ENCODE measurements around the gene C3orf38. TPM values are rescaled to one million over a fixed set of nuclear protein-coding genes. Genes with fewer than 3 reads are reported as not detected.

Gene C3orf38
- polyA plus RNA-seq, 1 experiment, result 22.6 TPM

GRCh38 chr3:88189361-88189810 lies 39.6 kb downstream of the C3orf38 start:
- POLR2A ChIA-PET, result no interaction called here
- Histone ChIP-seq H3K27me3 (ENCODE audit: control insufficient read depth, insufficient read depth, low read length) (no peaks in the 10 kb centered on the region), H3K27ac (ENCODE audit: low read depth, low read length) (no peak overlapping the region), H3K4me3 (ENCODE audit: low read depth, low read length) (no peak overlapping the region), H3K9me3 (ENCODE audit: control insufficient read depth, insufficient read depth, low read length) (no peaks in the 10 kb centered on the region)
- no peak for TF ChIP-seq CTCF (IDR thresholded peaks at IDR 0.05; ENCODE audit: low read depth, low read length)
- CTCF ChIA-PET, result interaction anchor here (0.6 to 1.1 kb wide), 3 partner anchors 8 to 15 kb away, joined by 3 to 5 read pairs (median 3); no protein-coding TSS in a partner anchor
- DNase-seq (ENCODE audit: low read depth, low spot score), result no peak

- Histone ChIP-seq H3K27ac (ENCODE audit: low read depth, low read length) (no peak overlapping the region), H3K9me3 (ENCODE audit: control insufficient read depth, insufficient read depth, low read length) (no peaks in the 10 kb centered on the region), H3K4me3 (ENCODE audit: low read depth, low read length) (no peak overlapping the region), H3K27me3 (ENCODE audit: control insufficient read depth, insufficient read depth, low read length) (no peaks in the 10 kb centered on the region)
- POLR2A ChIA-PET, result no interaction called here
- CTCF ChIA-PET, result no interaction called here
- TF ChIP-seq CTCF (IDR thresholded peaks at IDR 0.05; ENCODE audit: low read depth, low read length), result no peak
- no peak for DNase-seq (ENCODE audit: low read depth, low spot score)
These were observed 42.2 kb downstream of the C3orf38 start for GRCh38 chr3:88191872-88192409.

GRCh38 chr3:88192631-88193030 lies 42.9 kb downstream of the C3orf38 start:
- TF ChIP-seq CTCF (IDR thresholded peaks at IDR 0.05; ENCODE audit: low read depth, low read length), result no peak
- H3K27me3 ChIP-seq (ENCODE audit: control insufficient read depth, insufficient read depth, low read length), result no peaks in the 10 kb centered on the region
- no peak for DNase-seq (ENCODE audit: low read depth, low spot score)
- CTCF ChIA-PET, result no interaction called here
- H3K4me3 ChIP-seq (ENCODE audit: low read depth, low read length), result no peak overlapping the region
- no peaks in the 10 kb centered on the region for H3K9me3 ChIP-seq (ENCODE audit: control insufficient read depth, insufficient read depth, low read length)
- no peak overlapping the region for H3K27ac ChIP-seq (ENCODE audit: low read depth, low read length)
- POLR2A ChIA-PET, result no interaction called here

- peak; percentile 4 for DNase-seq (ENCODE audit: low read depth, low spot score)
- no peaks in the 10 kb centered on the region for H3K27me3 ChIP-seq (ENCODE audit: control insufficient read depth, insufficient read depth, low read length)
- ChIA-PET POLR2A (no interaction called here), CTCF (interaction anchor here (0.7 to 1.5 kb wide), 3 partner anchors 16 to 898 kb away, joined by 4 to 11 read pairs (median 6); no protein-coding TSS in a partner anchor)
- no peak overlapping the region for H3K27ac ChIP-seq (ENCODE audit: low read depth, low read length)
- no peaks in the 10 kb centered on the region for H3K9me3 ChIP-seq (ENCODE audit: control insufficient read depth, insufficient read depth, low read length)
- H3K4me3 ChIP-seq (ENCODE audit: low read depth, low read length), result no peak overlapping the region
- no peak for TF ChIP-seq CTCF (IDR thresholded peaks at IDR 0.05; ENCODE audit: low read depth, low read length)
These were observed 46.2 kb downstream of the C3orf38 start for GRCh38 chr3:88195951-88196434.

GRCh38 chr3:88198121-88198520 lies 48.4 kb downstream of the C3orf38 start:
- CTCF ChIA-PET, result interaction anchor here (1.7 to 1.9 kb wide), 2 partner anchors 18 to 847 kb away, joined by 4 read pairs; no protein-coding TSS in a partner anchor
- Histone ChIP-seq H3K27me3 (ENCODE audit: control insufficient read depth, insufficient read depth, low read length) (no peaks in the 10 kb centered on the region), H3K27ac (ENCODE audit: low read depth, low read length) (no peak overlapping the region), H3K9me3 (ENCODE audit: control insufficient read depth, insufficient read depth, low read length) (no peaks in the 10 kb centered on the region), H3K4me3 (ENCODE audit: low read depth, low read length) (no peak overlapping the region)
- no peak for DNase-seq (ENCODE audit: low read depth, low spot score)
- no peak for TF ChIP-seq CTCF (IDR thresholded peaks at IDR 0.05; ENCODE audit: low read depth, low read length)
- POLR2A ChIA-PET, result no interaction called here

Measured in AG04450 (cell line).